ENCODE results near the gene AUTS2. TPM values are rescaled to one million over a fixed set of nuclear protein-coding genes. Genes with fewer than 3 reads are reported as not detected.

AUTS2 gene
- total and polyA plus RNA-seq, 2 experiments from 2014 or later: 32.0 to 91.0 TPM

DNA sequence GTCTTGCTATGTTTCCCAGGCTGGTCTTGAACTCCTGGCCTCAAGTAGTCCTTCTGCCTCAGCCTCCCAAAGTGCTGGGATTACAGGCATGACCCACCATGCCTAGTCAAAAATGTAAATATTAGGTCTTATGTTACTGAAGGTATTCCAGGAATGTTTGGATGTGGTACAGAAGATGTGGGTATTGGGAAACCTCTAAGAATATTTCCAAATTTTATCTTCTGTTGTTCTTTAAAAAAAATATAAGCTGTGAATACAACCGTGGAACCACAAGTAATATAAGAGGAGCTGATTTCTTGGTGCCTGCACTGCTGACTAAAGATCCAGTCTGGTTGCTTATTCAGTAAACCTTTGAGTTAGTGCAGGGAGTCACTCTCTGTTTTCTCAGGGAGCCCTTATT lies 178.3 kb downstream of the AUTS2 start:
- Histone ChIP-seq H3K27ac (ENCODE audit: low read depth) (no peak overlapping the region), H3K4me2 (no peak overlapping the region), H3K4me1 (ENCODE audit: insufficient read depth) (peaks cover 18% of the 10 kb centered on the region), H3K4me3 (no peak overlapping the region), H3K79me2 (replicated peaks; ENCODE audit: insufficient read depth) (no peaks in the 10 kb centered on the region), H3K36me3 (ENCODE audit: insufficient read depth) (no peaks in the 10 kb centered on the region), H2AFZ (no peak overlapping the region), H3F3A (replicated peaks; ENCODE audit: low read depth) (no peaks in the 10 kb centered on the region), H3K9me2 (ENCODE audit: insufficient read depth) (no peaks in the 10 kb centered on the region), H3K27me3 (ENCODE audit: insufficient read depth) (no peaks in the 10 kb centered on the region), H4K20me1 (replicated peaks; ENCODE audit: insufficient read depth) (no peaks in the 10 kb centered on the region)
- TF ChIP-seq ZNF114 (CRISPR knock-in tag; IDR thresholded peaks at IDR 0.05) (no peak), EZH2phosphoT487 (IDR thresholded peaks at IDR 0.05; ENCODE audit: unreplicated experiment) (no peak), NANOG (IDR thresholded peaks at IDR 0.05; ENCODE audit: borderline replicate concordance) (no peak), EZH2 (IDR thresholded peaks at IDR 0.05; ENCODE audit: low read depth, unreplicated experiment) (no peak), POLR2AphosphoS5 (IDR thresholded peaks at IDR 0.05; ENCODE audit: low read depth) (no peak), ZNF331 (CRISPR knock-in tag; IDR thresholded peaks at IDR 0.05; ENCODE audit: low read depth) (no peak), JUNB (IDR thresholded peaks at IDR 0.05; ENCODE audit: unreplicated experiment) (no peak), CREB1 (CRISPR knock-in tag; IDR thresholded peaks at IDR 0.05; ENCODE audit: low read depth) (no peak), STAT1 (IDR thresholded peaks at IDR 0.05; ENCODE audit: unreplicated experiment) (no peak)
- TF ChIP-seq, protein P1, sequence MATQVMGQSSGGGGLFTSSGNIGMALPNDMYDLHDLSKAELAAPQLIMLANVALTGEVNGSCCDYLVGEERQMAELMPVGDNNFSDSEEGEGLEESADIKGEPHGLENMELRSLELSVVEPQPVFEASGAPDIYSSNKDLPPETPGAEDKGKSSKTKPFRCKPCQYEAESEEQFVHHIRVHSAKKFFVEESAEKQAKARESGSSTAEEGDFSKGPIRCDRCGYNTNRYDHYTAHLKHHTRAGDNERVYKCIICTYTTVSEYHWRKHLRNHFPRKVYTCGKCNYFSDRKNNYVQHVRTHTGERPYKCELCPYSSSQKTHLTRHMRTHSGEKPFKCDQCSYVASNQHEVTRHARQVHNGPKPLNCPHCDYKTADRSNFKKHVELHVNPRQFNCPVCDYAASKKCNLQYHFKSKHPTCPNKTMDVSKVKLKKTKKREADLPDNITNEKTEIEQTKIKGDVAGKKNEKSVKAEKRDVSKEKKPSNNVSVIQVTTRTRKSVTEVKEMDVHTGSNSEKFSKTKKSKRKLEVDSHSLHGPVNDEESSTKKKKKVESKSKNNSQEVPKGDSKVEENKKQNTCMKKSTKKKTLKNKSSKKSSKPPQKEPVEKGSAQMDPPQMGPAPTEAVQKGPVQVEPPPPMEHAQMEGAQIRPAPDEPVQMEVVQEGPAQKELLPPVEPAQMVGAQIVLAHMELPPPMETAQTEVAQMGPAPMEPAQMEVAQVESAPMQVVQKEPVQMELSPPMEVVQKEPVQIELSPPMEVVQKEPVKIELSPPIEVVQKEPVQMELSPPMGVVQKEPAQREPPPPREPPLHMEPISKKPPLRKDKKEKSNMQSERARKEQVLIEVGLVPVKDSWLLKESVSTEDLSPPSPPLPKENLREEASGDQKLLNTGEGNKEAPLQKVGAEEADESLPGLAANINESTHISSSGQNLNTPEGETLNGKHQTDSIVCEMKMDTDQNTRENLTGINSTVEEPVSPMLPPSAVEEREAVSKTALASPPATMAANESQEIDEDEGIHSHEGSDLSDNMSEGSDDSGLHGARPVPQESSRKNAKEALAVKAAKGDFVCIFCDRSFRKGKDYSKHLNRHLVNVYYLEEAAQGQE (IDR thresholded peaks at IDR 0.05; ENCODE audit: unreplicated experiment): no peak
- TF ChIP-seq, protein P2, sequence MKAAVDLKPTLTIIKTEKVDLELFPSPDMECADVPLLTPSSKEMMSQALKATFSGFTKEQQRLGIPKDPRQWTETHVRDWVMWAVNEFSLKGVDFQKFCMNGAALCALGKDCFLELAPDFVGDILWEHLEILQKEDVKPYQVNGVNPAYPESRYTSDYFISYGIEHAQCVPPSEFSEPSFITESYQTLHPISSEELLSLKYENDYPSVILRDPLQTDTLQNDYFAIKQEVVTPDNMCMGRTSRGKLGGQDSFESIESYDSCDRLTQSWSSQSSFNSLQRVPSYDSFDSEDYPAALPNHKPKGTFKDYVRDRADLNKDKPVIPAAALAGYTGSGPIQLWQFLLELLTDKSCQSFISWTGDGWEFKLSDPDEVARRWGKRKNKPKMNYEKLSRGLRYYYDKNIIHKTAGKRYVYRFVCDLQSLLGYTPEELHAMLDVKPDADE (IDR thresholded peaks at IDR 0.05): no peak
- TF ChIP-seq, protein P3, sequence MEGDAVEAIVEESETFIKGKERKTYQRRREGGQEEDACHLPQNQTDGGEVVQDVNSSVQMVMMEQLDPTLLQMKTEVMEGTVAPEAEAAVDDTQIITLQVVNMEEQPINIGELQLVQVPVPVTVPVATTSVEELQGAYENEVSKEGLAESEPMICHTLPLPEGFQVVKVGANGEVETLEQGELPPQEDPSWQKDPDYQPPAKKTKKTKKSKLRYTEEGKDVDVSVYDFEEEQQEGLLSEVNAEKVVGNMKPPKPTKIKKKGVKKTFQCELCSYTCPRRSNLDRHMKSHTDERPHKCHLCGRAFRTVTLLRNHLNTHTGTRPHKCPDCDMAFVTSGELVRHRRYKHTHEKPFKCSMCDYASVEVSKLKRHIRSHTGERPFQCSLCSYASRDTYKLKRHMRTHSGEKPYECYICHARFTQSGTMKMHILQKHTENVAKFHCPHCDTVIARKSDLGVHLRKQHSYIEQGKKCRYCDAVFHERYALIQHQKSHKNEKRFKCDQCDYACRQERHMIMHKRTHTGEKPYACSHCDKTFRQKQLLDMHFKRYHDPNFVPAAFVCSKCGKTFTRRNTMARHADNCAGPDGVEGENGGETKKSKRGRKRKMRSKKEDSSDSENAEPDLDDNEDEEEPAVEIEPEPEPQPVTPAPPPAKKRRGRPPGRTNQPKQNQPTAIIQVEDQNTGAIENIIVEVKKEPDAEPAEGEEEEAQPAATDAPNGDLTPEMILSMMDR (conservative IDR thresholded peaks at IDR 0.05; ENCODE audit: low read depth in 2 of 2): no peak
- TF ChIP-seq, protein P4, sequence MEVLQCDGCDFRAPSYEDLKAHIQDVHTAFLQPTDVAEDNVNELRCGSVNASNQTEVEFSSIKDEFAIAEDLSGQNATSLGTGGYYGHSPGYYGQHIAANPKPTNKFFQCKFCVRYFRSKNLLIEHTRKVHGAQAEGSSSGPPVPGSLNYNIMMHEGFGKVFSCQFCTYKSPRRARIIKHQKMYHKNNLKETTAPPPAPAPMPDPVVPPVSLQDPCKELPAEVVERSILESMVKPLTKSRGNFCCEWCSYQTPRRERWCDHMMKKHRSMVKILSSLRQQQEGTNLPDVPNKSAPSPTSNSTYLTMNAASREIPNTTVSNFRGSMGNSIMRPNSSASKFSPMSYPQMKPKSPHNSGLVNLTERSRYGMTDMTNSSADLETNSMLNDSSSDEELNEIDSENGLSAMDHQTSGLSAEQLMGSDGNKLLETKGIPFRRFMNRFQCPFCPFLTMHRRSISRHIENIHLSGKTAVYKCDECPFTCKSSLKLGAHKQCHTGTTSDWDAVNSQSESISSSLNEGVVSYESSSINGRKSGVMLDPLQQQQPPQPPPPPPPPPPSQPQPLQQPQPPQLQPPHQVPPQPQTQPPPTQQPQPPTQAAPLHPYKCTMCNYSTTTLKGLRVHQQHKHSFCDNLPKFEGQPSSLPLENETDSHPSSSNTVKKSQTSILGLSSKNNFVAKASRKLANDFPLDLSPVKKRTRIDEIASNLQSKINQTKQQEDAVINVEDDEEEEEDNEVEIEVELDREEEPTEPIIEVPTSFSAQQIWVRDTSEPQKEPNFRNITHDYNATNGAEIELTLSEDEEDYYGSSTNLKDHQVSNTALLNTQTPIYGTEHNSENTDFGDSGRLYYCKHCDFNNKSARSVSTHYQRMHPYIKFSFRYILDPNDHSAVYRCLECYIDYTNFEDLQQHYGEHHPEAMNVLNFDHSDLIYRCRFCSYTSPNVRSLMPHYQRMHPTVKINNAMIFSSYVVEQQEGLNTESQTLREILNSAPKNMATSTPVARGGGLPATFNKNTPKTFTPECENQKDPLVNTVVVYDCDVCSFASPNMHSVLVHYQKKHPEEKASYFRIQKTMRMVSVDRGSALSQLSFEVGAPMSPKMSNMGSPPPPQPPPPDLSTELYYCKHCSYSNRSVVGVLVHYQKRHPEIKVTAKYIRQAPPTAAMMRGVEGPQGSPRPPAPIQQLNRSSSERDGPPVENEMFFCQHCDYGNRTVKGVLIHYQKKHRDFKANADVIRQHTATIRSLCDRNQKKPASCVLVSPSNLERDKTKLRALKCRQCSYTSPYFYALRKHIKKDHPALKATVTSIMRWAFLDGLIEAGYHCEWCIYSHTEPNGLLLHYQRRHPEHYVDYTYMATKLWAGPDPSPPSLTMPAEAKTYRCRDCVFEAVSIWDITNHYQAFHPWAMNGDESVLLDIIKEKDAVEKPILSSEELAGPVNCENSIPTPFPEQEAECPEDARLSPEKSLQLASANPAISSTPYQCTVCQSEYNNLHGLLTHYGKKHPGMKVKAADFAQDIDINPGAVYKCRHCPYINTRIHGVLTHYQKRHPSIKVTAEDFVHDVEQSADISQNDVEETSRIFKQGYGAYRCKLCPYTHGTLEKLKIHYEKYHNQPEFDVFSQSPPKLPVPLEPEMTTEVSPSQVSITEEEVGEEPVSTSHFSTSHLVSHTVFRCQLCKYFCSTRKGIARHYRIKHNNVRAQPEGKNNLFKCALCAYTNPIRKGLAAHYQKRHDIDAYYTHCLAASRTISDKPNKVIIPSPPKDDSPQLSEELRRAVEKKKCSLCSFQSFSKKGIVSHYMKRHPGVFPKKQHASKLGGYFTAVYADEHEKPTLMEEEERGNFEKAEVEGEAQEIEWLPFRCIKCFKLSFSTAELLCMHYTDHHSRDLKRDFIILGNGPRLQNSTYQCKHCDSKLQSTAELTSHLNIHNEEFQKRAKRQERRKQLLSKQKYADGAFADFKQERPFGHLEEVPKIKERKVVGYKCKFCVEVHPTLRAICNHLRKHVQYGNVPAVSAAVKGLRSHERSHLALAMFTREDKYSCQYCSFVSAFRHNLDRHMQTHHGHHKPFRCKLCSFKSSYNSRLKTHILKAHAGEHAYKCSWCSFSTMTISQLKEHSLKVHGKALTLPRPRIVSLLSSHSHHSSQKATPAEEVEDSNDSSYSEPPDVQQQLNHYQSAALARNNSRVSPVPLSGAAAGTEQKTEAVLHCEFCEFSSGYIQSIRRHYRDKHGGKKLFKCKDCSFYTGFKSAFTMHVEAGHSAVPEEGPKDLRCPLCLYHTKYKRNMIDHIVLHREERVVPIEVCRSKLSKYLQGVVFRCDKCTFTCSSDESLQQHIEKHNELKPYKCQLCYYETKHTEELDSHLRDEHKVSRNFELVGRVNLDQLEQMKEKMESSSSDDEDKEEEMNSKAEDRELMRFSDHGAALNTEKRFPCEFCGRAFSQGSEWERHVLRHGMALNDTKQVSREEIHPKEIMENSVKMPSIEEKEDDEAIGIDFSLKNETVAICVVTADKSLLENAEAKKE (CRISPR knock-in tag; IDR thresholded peaks at IDR 0.05): no peak
- Mint-ChIP-seq H3K9me3 (no peaks in the 10 kb centered on the region), H3K4me3 (no peak overlapping the region), H3K27ac (no peak overlapping the region), H3K4me1 (peaks cover 16% of the 10 kb centered on the region), H3K27me3 (ENCODE audit: insufficient read depth, low read depth, poor library complexity) (no peaks in the 10 kb centered on the region), H3K36me3 (ENCODE audit: low read depth) (no peaks in the 10 kb centered on the region)
- ATAC-seq (no peak), DNase-seq (ENCODE audit: low spot score) (no peak)

Data from GM23338 (cell line).